Lung (tissue), 12 donors: ENCODE measurements around the gene SLC7A5. TPM values are rescaled to one million over a fixed set of nuclear protein-coding genes. Genes with fewer than 3 reads are reported as not detected.
"Not testable (repeated sequence)": the region's sequence is repeated elsewhere in the genome, so short reads cannot be mapped to it uniquely, and the experiment has no call there.

ENCODE experiments used
- ATAC-seq: fragments of 200-7000 bp; cut with Tn5 transposase; one replicate; pipeline ENCODE4 v1.9.1; 2020; ENCODE audit warnings: moderate number of reproducible peaks; ENCODE audit not compliant: insufficient read depth, low FRiP score
- DNase-seq, 3 donors: peaks; one replicate each; pipeline ENCODE4 v3.0.0-alpha.2; 2013 to 2017
- H3K27ac ChIP-seq, 2 donors: one replicate each; pipeline ENCODE4 v1.5.1; 2013; ENCODE audit warnings: mild to moderate bottlenecking in 2 of 2, moderate library complexity in 2 of 2, control low read depth in 1 of 2, inconsistent platforms in 1 of 2, low read depth in 1 of 2, low read length in 1 of 2
- H3K27me3 ChIP-seq, 3 donors: one replicate each; pipeline ENCODE4 v1.5.1; 2013; ENCODE audit warnings: low read length in 2 of 3; ENCODE audit not compliant: control insufficient read depth in 3 of 3, insufficient read depth in 3 of 3
- H3K36me3 ChIP-seq, 4 donors: one replicate each; pipeline ENCODE4 v1.5.1; 2013; ENCODE audit warnings: low read length in 4 of 4, mild to moderate bottlenecking in 1 of 4, moderate library complexity in 1 of 4; ENCODE audit not compliant: control insufficient read depth in 4 of 4, insufficient read depth in 4 of 4
- H3K4me1 ChIP-seq, 5 donors: one replicate each; pipeline ENCODE4 v1.5.1; 2013; ENCODE audit warnings: low read length in 5 of 5, mild to moderate bottlenecking in 2 of 5, moderate library complexity in 1 of 5; ENCODE audit not compliant: control insufficient read depth in 5 of 5, insufficient read depth in 5 of 5
- H3K4me3 ChIP-seq: one replicate; pipeline ENCODE4 v1.5.1; 2013; ENCODE audit warnings: mild to moderate bottlenecking, control low read depth, moderate library complexity
- H3K9ac ChIP-seq, 2 donors: one replicate each; pipeline ENCODE4 v1.5.1; 2013; ENCODE audit warnings: low read length in 2 of 2, control low read depth in 1 of 2; ENCODE audit not compliant: insufficient read depth in 1 of 2
- H3K9me3 ChIP-seq, 4 donors: one replicate each; pipeline ENCODE4 v1.5.1; 2013; ENCODE audit warnings: low read length in 3 of 4, mild to moderate bottlenecking in 1 of 4, moderate library complexity in 1 of 4; ENCODE audit not compliant: control insufficient read depth in 4 of 4, insufficient read depth in 3 of 4
- WGBS, 2 donors: extraction: QIAGEN DNeasy Blood & Tissue Kit; methylation state at CpG; one replicate each; pipeline ENCODE4 v1.1.7; 2013; 5-methylcytosine and 5-hydroxymethylcytosine counted together
- polyA plus RNA-seq, 2 donors: library from polyadenylated mRNA; stranded (reverse); fragments of 200-250 nt; gene quantifications; one replicate each; pipeline ENCODE4 v1.2.1, GENCODE V29; 2013
- total RNA-seq, 2 donors: library from RNA; depleted of rRNA in 1 of 2; stranded (reverse); fragments of >200 nt in 1 of 2; gene quantifications; one replicate each; pipeline ENCODE4 v1.2.1, GENCODE V29; 2014 to 2021
- TF ChIP-seq, protein P1 (sequence below): IDR thresholded peaks from 2 replicates; pipeline ENCODE4 v1.5.1; 2012; ENCODE audit warnings: mild to moderate bottlenecking; ENCODE audit errors: control extremely low read depth, extremely low read depth
- donor health status: control.
- donor health status: control.
- donor health status: Bipolar disorder and iron deficiency.
- donor health status: healthy.
- donor health status: DM: yes; HTN: yes; CAD: no.

The SLC7A5 gene
- total and polyA plus RNA-seq, 4 donors: 4.0 to 36.1 (median 19.8) TPM

DNA sequence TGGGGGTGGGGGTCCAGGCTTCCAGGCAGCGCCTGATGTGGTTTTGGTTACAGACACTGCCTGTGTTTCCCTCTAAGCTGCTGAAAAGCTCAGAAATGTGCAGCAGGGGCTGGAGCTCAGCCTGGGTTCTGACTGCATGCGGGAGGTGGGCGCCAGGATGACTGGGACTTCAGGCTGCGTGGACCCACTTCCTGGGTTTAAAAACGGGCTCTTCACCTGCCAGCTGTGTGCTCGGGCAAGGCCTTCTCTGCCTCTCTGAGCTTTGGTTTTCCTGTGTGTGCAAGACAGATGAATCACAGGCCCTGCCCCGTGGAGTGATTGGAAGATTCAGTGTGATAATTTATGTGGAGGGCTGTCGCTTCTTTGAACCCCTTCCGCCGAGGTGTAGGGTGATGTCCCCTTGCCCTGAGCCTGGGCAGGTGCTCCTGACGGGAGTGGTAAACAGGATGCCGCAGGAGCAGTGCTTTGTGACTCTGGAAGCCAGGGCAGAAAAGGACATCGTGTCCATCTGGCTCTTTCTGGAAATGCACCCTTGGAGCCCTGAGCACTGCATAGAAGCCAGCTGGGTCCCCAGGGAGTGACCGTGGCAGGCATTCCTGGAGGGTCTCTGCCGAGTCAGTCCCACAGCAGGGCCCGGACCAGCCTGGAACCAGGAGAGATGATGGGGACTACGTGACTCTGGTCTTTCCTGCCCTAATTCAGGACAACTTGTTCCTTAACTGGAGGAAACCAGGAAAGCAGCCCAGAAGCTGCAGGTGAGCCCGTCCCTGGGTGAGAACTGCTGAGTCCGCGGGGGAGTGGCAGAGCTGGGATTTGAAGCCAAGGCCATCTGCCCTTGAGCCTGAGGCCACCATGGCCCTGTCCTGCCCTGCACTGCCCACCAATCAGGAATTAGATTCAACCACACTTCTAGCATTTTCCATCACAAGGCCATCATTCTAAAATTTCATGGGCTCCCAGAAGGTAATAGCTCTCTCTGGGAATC is 28.5 kb upstream of the SLC7A5 start:
- ATAC-seq: no peak

GRCh38 chr16:87896924-87897520 is 27.7 kb upstream of the SLC7A5 start:
- WGBS, 2 donors: 81 to 92% methylated on average over 16 of the region's 16 CpGs
- DNase-seq, H3K4me3 ChIP-seq: not testable (repeated sequence)

More for the DNA sequence above, 28.5 kb upstream of the SLC7A5 start:
- TF ChIP-seq, protein P1, sequence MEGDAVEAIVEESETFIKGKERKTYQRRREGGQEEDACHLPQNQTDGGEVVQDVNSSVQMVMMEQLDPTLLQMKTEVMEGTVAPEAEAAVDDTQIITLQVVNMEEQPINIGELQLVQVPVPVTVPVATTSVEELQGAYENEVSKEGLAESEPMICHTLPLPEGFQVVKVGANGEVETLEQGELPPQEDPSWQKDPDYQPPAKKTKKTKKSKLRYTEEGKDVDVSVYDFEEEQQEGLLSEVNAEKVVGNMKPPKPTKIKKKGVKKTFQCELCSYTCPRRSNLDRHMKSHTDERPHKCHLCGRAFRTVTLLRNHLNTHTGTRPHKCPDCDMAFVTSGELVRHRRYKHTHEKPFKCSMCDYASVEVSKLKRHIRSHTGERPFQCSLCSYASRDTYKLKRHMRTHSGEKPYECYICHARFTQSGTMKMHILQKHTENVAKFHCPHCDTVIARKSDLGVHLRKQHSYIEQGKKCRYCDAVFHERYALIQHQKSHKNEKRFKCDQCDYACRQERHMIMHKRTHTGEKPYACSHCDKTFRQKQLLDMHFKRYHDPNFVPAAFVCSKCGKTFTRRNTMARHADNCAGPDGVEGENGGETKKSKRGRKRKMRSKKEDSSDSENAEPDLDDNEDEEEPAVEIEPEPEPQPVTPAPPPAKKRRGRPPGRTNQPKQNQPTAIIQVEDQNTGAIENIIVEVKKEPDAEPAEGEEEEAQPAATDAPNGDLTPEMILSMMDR: no peak
- Histone ChIP-seq H3K9ac (no peak overlapping the region), H3K4me1 (peaks cover 0 to 1% (median 0%) of the 10 kb centered on the region in 5 donors), H3K27ac (no peak overlapping the region), H3K27me3 (no peaks in the 10 kb centered on the region), H3K9me3 (no peaks in the 10 kb centered on the region), H3K36me3 (no peaks in the 10 kb centered on the region), H3K4me3 (no peak overlapping the region)
- no peak for DNase-seq
- 59 to 65% methylated on average over 20 of the region's 20 CpGs for WGBS, 2 donors

GRCh38 chr16:87896176-87896890 is 27.0 kb upstream of the SLC7A5 start:
- H3K9me3 ChIP-seq, DNase-seq, H3K27ac ChIP-seq, ATAC-seq, H3K36me3 ChIP-seq, H3K27me3 ChIP-seq, H3K4me3 ChIP-seq, H3K4me1 ChIP-seq, H3K9ac ChIP-seq: not testable (repeated sequence)
- 67 to 79% methylated on average over 17 of the region's 17 CpGs for WGBS, 2 donors

More at GRCh38 chr16:87896924-87897520, 27.7 kb upstream of the SLC7A5 start:
- not testable (repeated sequence) for H3K27me3 ChIP-seq, H3K27ac ChIP-seq, H3K9me3 ChIP-seq, ATAC-seq, H3K36me3 ChIP-seq, H3K4me1 ChIP-seq, H3K9ac ChIP-seq

- Histone ChIP-seq H3K4me3 (no peak overlapping the region), H3K27ac (no peak overlapping the region), H3K36me3 (no peaks in the 10 kb centered on the region), H3K9ac (no peak overlapping the region), H3K27me3 (no peaks in the 10 kb centered on the region), H3K9me3 (no peaks in the 10 kb centered on the region), H3K4me1 (peaks cover 0 to 1% (median 0%) of the 10 kb centered on the region in 5 donors)
- WGBS, 2 donors: 37 to 57% methylated on average over 10 of the region's 10 CpGs
- ATAC-seq (peak; percentile 15), DNase-seq (no peak)
- TF ChIP-seq, protein P1: no peak
Observed at GRCh38 chr16:87895641-87896141, 26.4 kb upstream of the SLC7A5 start.

GRCh38 chr16:87894005-87894404 is 24.7 kb upstream of the SLC7A5 start:
- H3K4me3 ChIP-seq, H3K9ac ChIP-seq, H3K4me1 ChIP-seq, H3K27ac ChIP-seq, H3K9me3 ChIP-seq, ATAC-seq, DNase-seq, H3K36me3 ChIP-seq, H3K27me3 ChIP-seq: not testable (repeated sequence)
- WGBS, 2 donors: 69 to 74% methylated on average over 4 of the region's 4 CpGs
